Osteoblast (primary cell): Measurements from ENCODE around the gene DCXR. TPM values are rescaled to one million over a fixed set of nuclear protein-coding genes. Genes with fewer than 3 reads are reported as not detected.

ENCODE experiments used
- DNase-seq: peaks from one replicate; pipeline ENCODE4 v3.0.0; 2011; ENCODE audit warnings: low spot score, mixed read lengths; ENCODE audit not compliant: insufficient read length; ENCODE audit errors: missing footprints
- H2AFZ ChIP-seq: 2 replicates; pipeline ENCODE4 v1.6.0; 2011; ENCODE audit warnings: mild to moderate bottlenecking, low read length
- H3K27ac ChIP-seq: 2 replicates; pipeline ENCODE4 v1.5.1; 2011; ENCODE audit warnings: mild to moderate bottlenecking, low read depth, low read length, moderate library complexity
- H3K27me3 ChIP-seq: 2 replicates; pipeline ENCODE4 v1.6.0; 2012; ENCODE audit warnings: mild to moderate bottlenecking, control low read depth, inconsistent platforms, low read length, moderate library complexity; ENCODE audit not compliant: insufficient read depth
- H3K36me3 ChIP-seq: 2 replicates; pipeline ENCODE4 v1.5.1; 2011; ENCODE audit warnings: mild to moderate bottlenecking, low read length, control low read depth, moderate library complexity; ENCODE audit not compliant: insufficient read depth
- H3K4me1 ChIP-seq: 2 replicates; pipeline ENCODE4 v1.5.1; 2011; ENCODE audit warnings: mild to moderate bottlenecking, low read length, control low read depth, moderate library complexity; ENCODE audit not compliant: insufficient read depth
- H3K4me2 ChIP-seq: 2 replicates; pipeline ENCODE4 v1.6.0; 2011; ENCODE audit warnings: mild to moderate bottlenecking, low read length; ENCODE audit not compliant: insufficient read depth
- H3K4me3 ChIP-seq: fragments of 200-600 bp; sonication (generic); 3 replicates; pipeline ENCODE4 v1.5.1; 2012; ENCODE audit warnings: mild to moderate bottlenecking, low read length, inconsistent platforms; ENCODE audit not compliant: insufficient read depth
- H3K79me2 ChIP-seq: 2 replicates; pipeline ENCODE4 v1.6.0; 2012; ENCODE audit warnings: mild to moderate bottlenecking, low read length, control low read depth, inconsistent platforms; ENCODE audit not compliant: insufficient read depth
- H3K9me3 ChIP-seq: 2 replicates; pipeline ENCODE4 v1.5.1; 2011; ENCODE audit warnings: low read depth, low read length, control low read depth
- H4K20me1 ChIP-seq: 2 replicates; pipeline ENCODE4 v1.6.0; 2012; ENCODE audit warnings: mild to moderate bottlenecking, low read length, control low read depth; ENCODE audit not compliant: insufficient read depth
- total RNA-seq: library from RNA; depleted of rRNA; stranded (reverse); fragments of >200 nt; gene quantifications from 2 replicates; pipeline ENCODE4 v1.2.3, GENCODE V29; 2012
- TF ChIP-seq, protein P1 (sequence below): IDR thresholded peaks from 2 replicates; pipeline ENCODE4 v1.5.1; 2011; ENCODE audit warnings: mild to moderate bottlenecking, low read depth, low read length, moderate library complexity; ENCODE audit errors: extremely low read depth

Gene DCXR
- total RNA-seq, 1 donor, result 31.8 TPM

DNA sequence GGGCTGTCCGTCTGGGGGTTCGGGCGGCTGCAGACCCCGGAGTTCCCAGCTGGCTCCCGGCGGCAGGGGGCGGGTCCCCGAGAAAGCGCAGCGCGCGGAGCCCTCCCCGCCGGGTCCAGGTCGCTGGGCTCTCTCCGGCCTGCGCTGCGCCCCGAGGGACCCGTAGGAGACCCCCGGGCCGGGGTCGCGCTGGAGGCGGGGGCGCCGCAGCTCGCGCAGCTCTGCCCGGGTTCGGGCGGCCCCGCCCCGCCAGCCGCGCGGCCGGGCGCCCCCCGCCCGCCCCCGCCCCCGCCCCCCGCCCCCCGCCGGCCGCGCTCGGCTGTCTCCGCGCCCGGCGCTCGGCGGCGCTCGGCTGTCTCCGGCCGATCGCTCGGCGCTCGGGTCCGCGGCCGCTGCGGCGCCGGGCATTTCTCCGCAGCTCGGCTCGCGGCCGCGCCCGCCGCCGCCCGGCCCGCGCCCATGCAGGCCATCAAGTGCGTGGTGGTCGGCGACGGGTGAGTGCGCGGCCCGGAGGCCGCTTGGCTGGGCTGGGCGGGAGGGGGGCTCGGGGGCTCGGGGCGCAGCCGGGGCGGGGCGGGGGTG, 6.1 kb downstream of the DCXR start, which contains the start of gene RAC3:
Gene RAC3 (plus strand): TSS at position 376 of the 582 bp plus-strand sequence. CDS start 84 bp downstream, at position 460.
- peak; percentile 98 for DNase-seq
- H3K4me2 ChIP-seq, result peak within 1 kb of the TSS; percentile 83
- H3K4me3 ChIP-seq, result peak within 1 kb of the TSS; percentile 72
- no peaks in the 10 kb centered on the region for H3K9me3 ChIP-seq
- H3K27ac ChIP-seq, result no peak within 1 kb of the TSS
- no peaks in the 10 kb centered on the region for H3K27me3 ChIP-seq
- no peaks in the 10 kb centered on the region for H3K36me3 ChIP-seq
- H3K4me1 ChIP-seq, result peaks cover 10% of the 10 kb centered on the region
- H2AFZ ChIP-seq, result peak within 1 kb of the TSS; percentile 72
- H4K20me1 ChIP-seq, result peaks cover 5% of the 10 kb centered on the region
- TF ChIP-seq, protein P1, sequence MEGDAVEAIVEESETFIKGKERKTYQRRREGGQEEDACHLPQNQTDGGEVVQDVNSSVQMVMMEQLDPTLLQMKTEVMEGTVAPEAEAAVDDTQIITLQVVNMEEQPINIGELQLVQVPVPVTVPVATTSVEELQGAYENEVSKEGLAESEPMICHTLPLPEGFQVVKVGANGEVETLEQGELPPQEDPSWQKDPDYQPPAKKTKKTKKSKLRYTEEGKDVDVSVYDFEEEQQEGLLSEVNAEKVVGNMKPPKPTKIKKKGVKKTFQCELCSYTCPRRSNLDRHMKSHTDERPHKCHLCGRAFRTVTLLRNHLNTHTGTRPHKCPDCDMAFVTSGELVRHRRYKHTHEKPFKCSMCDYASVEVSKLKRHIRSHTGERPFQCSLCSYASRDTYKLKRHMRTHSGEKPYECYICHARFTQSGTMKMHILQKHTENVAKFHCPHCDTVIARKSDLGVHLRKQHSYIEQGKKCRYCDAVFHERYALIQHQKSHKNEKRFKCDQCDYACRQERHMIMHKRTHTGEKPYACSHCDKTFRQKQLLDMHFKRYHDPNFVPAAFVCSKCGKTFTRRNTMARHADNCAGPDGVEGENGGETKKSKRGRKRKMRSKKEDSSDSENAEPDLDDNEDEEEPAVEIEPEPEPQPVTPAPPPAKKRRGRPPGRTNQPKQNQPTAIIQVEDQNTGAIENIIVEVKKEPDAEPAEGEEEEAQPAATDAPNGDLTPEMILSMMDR, result no peak
- H3K79me2 ChIP-seq, result no peaks in the 10 kb centered on the region

DNA sequence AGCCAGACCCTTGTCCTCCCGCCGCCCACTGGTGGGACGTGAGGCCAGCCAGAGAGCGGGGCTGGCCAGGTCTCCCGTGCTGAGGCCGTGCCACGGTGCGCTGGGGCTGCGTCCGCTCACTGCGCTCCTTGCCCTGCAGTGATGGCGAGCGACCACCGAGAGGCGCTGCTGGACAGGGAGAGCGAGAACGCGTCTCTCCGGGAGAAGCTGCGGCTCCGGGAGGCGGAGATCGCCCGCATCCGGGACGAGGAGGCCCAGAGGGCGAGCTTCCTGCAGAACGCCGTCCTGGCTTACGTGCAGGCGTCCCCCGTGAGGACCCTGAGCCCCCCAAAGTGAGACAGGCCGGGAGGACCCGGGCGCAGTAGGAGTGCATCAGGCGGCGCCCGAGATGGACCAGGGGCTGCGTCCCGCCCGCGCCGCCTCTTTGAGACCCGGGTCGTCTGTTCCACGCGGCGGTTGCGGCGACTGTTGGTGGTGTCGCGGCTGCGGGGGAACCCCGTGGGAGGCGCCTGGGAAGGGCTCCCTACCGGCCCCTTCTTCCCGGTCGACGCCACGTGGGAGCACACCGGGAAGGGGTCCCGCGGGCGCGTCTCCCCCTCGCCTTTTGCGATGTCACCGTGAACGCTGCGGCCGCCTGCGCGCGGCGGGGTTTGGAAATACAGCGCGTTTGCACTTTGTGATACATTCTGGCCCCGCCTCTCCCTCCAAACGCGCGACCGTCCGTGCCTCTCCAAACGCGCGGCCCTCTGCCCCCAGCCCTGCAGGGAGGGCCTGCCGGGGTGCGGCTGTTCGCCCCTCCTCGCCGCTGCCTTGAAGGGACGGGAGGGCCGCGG, 6.8 kb downstream of the DCXR start:
- TF ChIP-seq, protein P1, result peak; percentile 76
- H3K4me3 ChIP-seq, result peak overlapping the region; percentile 72

DNA sequence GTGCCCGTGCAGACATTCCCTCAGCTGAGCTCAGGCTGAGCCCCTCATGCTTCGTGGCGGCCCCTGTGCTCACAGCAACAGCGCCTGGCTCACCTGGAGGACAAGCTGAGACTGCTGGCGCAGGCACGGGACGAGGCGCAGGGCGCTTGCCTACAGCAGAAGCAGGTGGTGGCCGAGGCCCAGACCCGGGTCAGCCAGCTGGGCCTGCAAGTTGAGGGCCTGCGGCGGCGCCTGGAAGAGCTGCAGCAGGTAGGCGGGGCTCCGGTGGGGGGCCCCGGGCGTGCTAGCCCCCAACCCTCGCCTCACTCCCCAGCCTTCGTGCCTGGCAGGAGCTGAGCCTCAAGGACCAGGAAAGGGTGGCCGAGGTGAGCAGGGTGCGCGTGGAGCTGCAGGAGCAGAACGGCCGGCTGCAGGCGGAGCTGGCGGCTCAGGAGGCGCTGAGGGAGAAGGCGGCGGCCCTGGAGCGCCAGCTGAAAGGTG, 7.5 kb downstream of the DCXR start:
- no peak for DNase-seq
- Histone ChIP-seq H3K9me3 (no peaks in the 10 kb centered on the region), H3K36me3 (no peaks in the 10 kb centered on the region), H3K4me1 (peaks cover 4% of the 10 kb centered on the region), H3K79me2 (no peaks in the 10 kb centered on the region), H4K20me1 (no peaks in the 10 kb centered on the region), H3K4me2 (peak overlapping the region; percentile 83), H3K27me3 (no peaks in the 10 kb centered on the region), H3K27ac (no peak overlapping the region), H3K4me3 (no peak overlapping the region), H2AFZ (no peak overlapping the region)
- TF ChIP-seq, protein P1, result no peak

More for the DNA sequence above, 6.8 kb downstream of the DCXR start:
- Histone ChIP-seq H3K4me1 (peaks cover 7% of the 10 kb centered on the region), H3K9me3 (no peaks in the 10 kb centered on the region), H4K20me1 (peaks cover 3% of the 10 kb centered on the region), H3K79me2 (no peaks in the 10 kb centered on the region), H3K4me2 (peak overlapping the region; percentile 83), H3K27ac (no peak overlapping the region), H3K36me3 (no peaks in the 10 kb centered on the region), H2AFZ (peak overlapping the region; percentile 72), H3K27me3 (no peaks in the 10 kb centered on the region)
- DNase-seq, result peak; percentile 100

- H3K4me2 ChIP-seq, result no peak overlapping the region
- H3K4me1 ChIP-seq, result peaks cover 4% of the 10 kb centered on the region
- no peak for DNase-seq
- H3K27me3 ChIP-seq, result no peaks in the 10 kb centered on the region
- no peaks in the 10 kb centered on the region for H4K20me1 ChIP-seq
- no peaks in the 10 kb centered on the region for H3K9me3 ChIP-seq
- no peaks in the 10 kb centered on the region for H3K36me3 ChIP-seq
- no peak overlapping the region for H2AFZ ChIP-seq
- H3K4me3 ChIP-seq, result no peak overlapping the region
- no peak overlapping the region for H3K27ac ChIP-seq
- no peaks in the 10 kb centered on the region for H3K79me2 ChIP-seq
- TF ChIP-seq, protein P1, result no peak
Observed at GRCh38 chr17:82029391-82029790, 8.1 kb downstream of the DCXR start.
